Hepatocyte (in vitro differentiated cells): Measurements from ENCODE around the gene MYH2. TPM values are rescaled to one million over a fixed set of nuclear protein-coding genes. Genes with fewer than 3 reads are reported as not detected.
A peak's percentile ranks its signal among the peaks of the same experiment; 100 is the strongest.

Experiments
- DNase-seq: peaks from one replicate; pipeline ENCODE4 v3.0.0-alpha.2; 2016; ENCODE audit warnings: low spot score
- H2AFZ ChIP-seq: fragments of 200-600 bp; sonication (generic); 2 replicates; pipeline ENCODE4 v1.6.0; 2016; ENCODE audit warnings: antibody characterized with exemption, mild to moderate bottlenecking
- H3K27ac ChIP-seq: fragments of 200-600 bp; sonication (generic); 2 replicates; pipeline ENCODE4 v1.5.1; 2016; ENCODE audit warnings: mild to moderate bottlenecking
- H3K27me3 ChIP-seq: fragments of 200-600 bp; sonication (generic); 2 replicates; pipeline ENCODE4 v1.6.1; 2016
- H3K36me3 ChIP-seq: fragments of 200-600 bp; sonication (generic); replicated peaks from 2 replicates; pipeline ENCODE4 v1.5.1; 2016; ENCODE audit warnings: low read depth; ENCODE audit not compliant: insufficient read depth
- H3K4me1 ChIP-seq: fragments of 200-600 bp; sonication (generic); 2 replicates; pipeline ENCODE4 v1.5.1; 2016; ENCODE audit warnings: mild to moderate bottlenecking, moderate library complexity; ENCODE audit not compliant: insufficient read depth
- H3K4me2 ChIP-seq: fragments of 200-600 bp; sonication (generic); 2 replicates; pipeline ENCODE4 v1.6.0; 2016
- H3K4me3 ChIP-seq: fragments of 200-600 bp; sonication (generic); 2 replicates; pipeline ENCODE4 v1.5.1; 2016; ENCODE audit warnings: mild to moderate bottlenecking
- H3K79me2 ChIP-seq: fragments of 200-600 bp; sonication (generic); 2 replicates; pipeline ENCODE4 v1.6.0; 2017; ENCODE audit warnings: mild to moderate bottlenecking
- H3K9me2 ChIP-seq: fragments of 200-600 bp; sonication (generic); replicated peaks from 2 replicates; pipeline ENCODE4 v1.6.0; 2017; ENCODE audit warnings: mild to moderate bottlenecking; ENCODE audit not compliant: insufficient read depth
- H3K9me3 ChIP-seq: fragments of 200-600 bp; sonication (generic); 2 replicates; pipeline ENCODE4 v1.5.1; 2016; ENCODE audit warnings: low read depth, mild to moderate bottlenecking
- H4K20me1 ChIP-seq: fragments of 200-600 bp; sonication (generic); 2 replicates; pipeline ENCODE4 v1.6.0; 2016; ENCODE audit warnings: mild to moderate bottlenecking; ENCODE audit not compliant: insufficient read depth, poor library complexity, severe bottlenecking
- CTCF ChIP-seq: fragments of 200-600 bp; sonication (generic); IDR thresholded peaks from 2 replicates; pipeline ENCODE4 v1.5.1; 2016; ENCODE audit warnings: antibody characterized with exemption, mild to moderate bottlenecking; ENCODE audit not compliant: poor library complexity
- EZH2 ChIP-seq: fragments of 200-600 bp; sonication (generic); IDR thresholded peaks from 2 replicates; pipeline ENCODE4 v1.6.1; 2016; ENCODE audit warnings: antibody characterized with exemption, mild to moderate bottlenecking, borderline replicate concordance
- EZH2phosphoT487 ChIP-seq: fragments of 200-600 bp; sonication (generic); IDR thresholded peaks from one replicate; pipeline ENCODE4 v1.6.1; 2018; ENCODE audit warnings: antibody characterized with exemption, mild to moderate bottlenecking, low read depth, moderate library complexity; ENCODE audit not compliant: unreplicated experiment, severe bottlenecking
- WGBS: methylation state at CpG from one replicate; pipeline ENCODE4 v1.1.6; 2016; ENCODE audit warnings: low lambda C conversion rate; ENCODE audit errors: missing lambda C conversion rate; 5-methylcytosine and 5-hydroxymethylcytosine counted together
- polyA plus RNA-seq: library from polyadenylated mRNA; unstranded; fragments of >200 nt; fragmentation: Nextera tagmentation; extraction: Ambion mirVana; gene quantifications from 2 replicates; pipeline ENCODE4 v1.2.1, GENCODE V29; 2016
- total RNA-seq: library from RNA; depleted of rRNA; stranded (reverse); fragments of >200 nt; gene quantifications from 2 replicates; pipeline ENCODE4 v1.2.3, GENCODE V29; 2014

MYH2 gene
- total and polyA plus RNA-seq, 2 experiments from 2014 or later = not detected

GRCh38 chr17:10499950-10500349 lies 49.5 kb downstream of the MYH2 start:
- no peak for DNase-seq
- Histone ChIP-seq H3K27ac (no peak overlapping the region), H3K9me2 (no peaks in the 10 kb centered on the region), H3K9me3 (no peaks in the 10 kb centered on the region), H2AFZ (no peak overlapping the region), H3K4me3 (no peak overlapping the region), H3K79me2 (no peaks in the 10 kb centered on the region), H3K36me3 (no peaks in the 10 kb centered on the region), H3K4me1 (no peaks in the 10 kb centered on the region), H4K20me1 (no peaks in the 10 kb centered on the region), H3K4me2 (no peak overlapping the region), H3K27me3 (peaks cover 6% of the 10 kb centered on the region)
- WGBS = 84% methylated on average over 3 of the region's 3 CpGs
- TF ChIP-seq EZH2 (no peak), CTCF (no peak), EZH2phosphoT487 (no peak)

- no peak overlapping the region for H3K27ac ChIP-seq
These were observed 57.5 kb downstream of the MYH2 start for GRCh38 chr17:10492004-10492403.

GRCh38 chr17:10482252-10482651 lies 67.2 kb downstream of the MYH2 start:
- H3K9me3 ChIP-seq = peaks cover 4% of the 10 kb centered on the region
- no peak overlapping the region for H3K4me3 ChIP-seq
- H3K36me3 ChIP-seq = no peaks in the 10 kb centered on the region
- no peaks in the 10 kb centered on the region for H3K4me1 ChIP-seq
- WGBS = 86% methylated on average over 1 of the region's 1 CpG
- no peaks in the 10 kb centered on the region for H3K79me2 ChIP-seq
- no peaks in the 10 kb centered on the region for H3K9me2 ChIP-seq
- peaks cover 14% of the 10 kb centered on the region for H3K27me3 ChIP-seq
- TF ChIP-seq EZH2 (no peak), EZH2phosphoT487 (no peak), CTCF (no peak)
- H4K20me1 ChIP-seq = no peaks in the 10 kb centered on the region
- no peak for DNase-seq
- no peak overlapping the region for H3K27ac ChIP-seq
- H2AFZ ChIP-seq = no peak overlapping the region
- H3K4me2 ChIP-seq = no peak overlapping the region

More at GRCh38 chr17:10492004-10492403, 57.5 kb downstream of the MYH2 start:
- Histone ChIP-seq H3K4me2 (no peak overlapping the region), H3K36me3 (no peaks in the 10 kb centered on the region), H3K27me3 (no peaks in the 10 kb centered on the region), H3K4me3 (no peak overlapping the region), H3K9me2 (no peaks in the 10 kb centered on the region), H3K9me3 (no peaks in the 10 kb centered on the region), H3K4me1 (no peaks in the 10 kb centered on the region), H4K20me1 (no peaks in the 10 kb centered on the region), H2AFZ (no peak overlapping the region), H3K79me2 (no peaks in the 10 kb centered on the region)
- TF ChIP-seq EZH2phosphoT487 (no peak), EZH2 (no peak), CTCF (no peak)
- WGBS = 94% methylated on average over 2 of the region's 2 CpGs
- no peak for DNase-seq

- Histone ChIP-seq H3K4me3 (no peak overlapping the region), H4K20me1 (no peaks in the 10 kb centered on the region), H3K27ac (no peak overlapping the region), H3K4me2 (no peak overlapping the region), H3K4me1 (no peaks in the 10 kb centered on the region), H3K36me3 (no peaks in the 10 kb centered on the region), H2AFZ (no peak overlapping the region), H3K27me3 (peaks cover 43% of the 10 kb centered on the region), H3K9me3 (no peaks in the 10 kb centered on the region), H3K79me2 (no peaks in the 10 kb centered on the region), H3K9me2 (no peaks in the 10 kb centered on the region)
- TF ChIP-seq EZH2phosphoT487 (peak; percentile 94), CTCF (no peak)
- no peak for DNase-seq
- WGBS = 9% methylated on average over 1 of the region's 1 CpG
These were observed 71.8 kb downstream of the MYH2 start for GRCh38 chr17:10477701-10478100.
